Thyroid gland (tissue), 4 donors: ENCODE measurements around the gene NCBP3. TPM values are rescaled to one million over a fixed set of nuclear protein-coding genes. Genes with fewer than 3 reads are reported as not detected.

Experiments used
- DNase-seq, 2 donors: peaks; one replicate each; pipeline ENCODE4 v3.0.0-alpha.2; 2019
- H3K27ac ChIP-seq, 3 donors: fragments of 200-600 bp; sonication (generic); 1 replicate in 2 of 3; 2 replicates in 1 of 3; pipeline ENCODE4 v1.5.1; 2016 to 2019; ENCODE audit warnings: mild to moderate bottlenecking in 1 of 3, moderate library complexity in 1 of 3
- H3K27me3 ChIP-seq: fragments of 200-600 bp; sonication (generic); one replicate; pipeline ENCODE4 v1.5.1; 2019
- H3K36me3 ChIP-seq, 2 donors: fragments of 200-600 bp; sonication (generic); one replicate each; pipeline ENCODE4 v1.5.1; 2016 to 2019
- H3K4me1 ChIP-seq, 2 donors: fragments of 200-600 bp; sonication (generic); one replicate each; pipeline ENCODE4 v1.5.1; 2017 to 2019
- H3K4me3 ChIP-seq, 3 donors: fragments of 200-600 bp; sonication (generic); replicated peaks in 1 of 3; 1 replicate in 2 of 3; 2 replicates in 1 of 3; pipeline ENCODE4 v1.5.1; 2016; ENCODE audit warnings: mild to moderate bottlenecking in 1 of 3
- H3K9me3 ChIP-seq: fragments of 200-600 bp; sonication (generic); one replicate; pipeline ENCODE4 v1.5.1; 2017
- CTCF ChIP-seq, 6 experiments: fragments of 200-600 bp in 3 of 6; fragments of 450-650 bp in 3 of 6; sonication (generic) in 3 of 6; IDR thresholded peaks; one replicate each; pipeline ENCODE4 v1.5.1; 2016 to 2019; ENCODE audit warnings: antibody characterized with exemption in 6 of 6, mild to moderate bottlenecking in 2 of 6, inconsistent platforms in 1 of 6, moderate library complexity in 1 of 6
- POLR2A ChIP-seq, 2 donors: fragments of 450-650 bp; IDR thresholded peaks; one replicate each; pipeline ENCODE4 v1.6.1; 2017; ENCODE audit warnings: antibody characterized with exemption in 2 of 2, mild to moderate bottlenecking in 2 of 2, moderate library complexity in 1 of 2
- WGBS, 2 donors: methylation state at CpG; one replicate each; pipeline ENCODE4 v1.1.5; 2017; 5-methylcytosine and 5-hydroxymethylcytosine counted together
- intact Hi-C: fragments of 100-400 bp; cut with DNase I; formaldehyde crosslinking; loops from one replicate; pipeline ENCODE4 v1.15.1; 2023
- total RNA-seq, 4 donors: library from RNA; depleted of rRNA; stranded (reverse); fragments of >200 nt; gene quantifications; one replicate each; pipeline ENCODE4 v1.2.3, GENCODE V29; 2016

The NCBP3 gene
- total RNA-seq, 4 donors from 2014 or later = 28.4 to 265 (median 36.1) TPM

GRCh38 chr17:3770466-3770865, 75.6 kb downstream of the NCBP3 start:
- Histone ChIP-seq H3K27ac (no peak overlapping the region), H3K4me3 (no peak overlapping the region), H3K27me3 (no peaks in the 10 kb centered on the region), H3K9me3 (no peaks in the 10 kb centered on the region), H3K4me1 (no peaks in the 10 kb centered on the region), H3K36me3 (no peaks in the 10 kb centered on the region)
- DNase-seq = no peak
- 56% methylated on average over 8 of the region's 8 CpGs for WGBS, 2 donors
- intact Hi-C loops = no loop called here
- TF ChIP-seq POLR2A (IDR thresholded peaks at IDR 0.05) (no peak), CTCF (IDR thresholded peaks at IDR 0.05) (no peak)

- TF ChIP-seq POLR2A (IDR thresholded peaks at IDR 0.05) = no peak
- no peak for TF ChIP-seq CTCF (IDR thresholded peaks at IDR 0.05)
- Histone ChIP-seq H3K27ac (no peak overlapping the region), H3K4me1 (no peaks in the 10 kb centered on the region), H3K36me3 (no peaks in the 10 kb centered on the region), H3K4me3 (no peak overlapping the region), H3K27me3 (no peaks in the 10 kb centered on the region), H3K9me3 (no peaks in the 10 kb centered on the region)
- DNase-seq = no peak
- intact Hi-C loops = no loop called here
- 77 to 84% methylated on average over 7 to 8 of the region's 8 CpGs for WGBS, 2 donors
Measured at GRCh38 chr17:3768769-3769168, 77.3 kb downstream of the NCBP3 start.

DNA sequence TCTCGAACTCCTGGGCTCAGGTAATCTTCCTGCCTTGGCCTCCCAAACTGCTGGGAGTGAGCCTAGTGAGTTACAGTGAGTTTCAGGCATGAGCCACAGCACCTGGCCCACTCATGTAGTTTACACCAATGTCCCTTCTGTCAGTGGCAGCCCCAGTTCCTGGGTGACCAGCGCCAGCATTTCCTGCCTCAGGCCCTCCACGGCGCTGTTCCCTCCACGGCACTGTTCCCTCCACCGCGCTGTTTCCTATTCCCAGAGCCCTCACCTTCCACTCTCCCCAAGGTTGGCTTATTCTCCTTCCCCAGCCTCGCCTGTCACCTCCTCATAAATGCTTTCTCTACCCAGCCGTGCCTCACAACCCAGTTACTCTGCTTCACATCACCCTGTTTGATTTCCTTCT, 77.7 kb downstream of the NCBP3 start:
- WGBS, 2 donors = 92 to 95% methylated on average over 9 of the region's 9 CpGs
- intact Hi-C loops = no loop called here
- no peaks in the 10 kb centered on the region for H3K9me3 ChIP-seq
- TF ChIP-seq POLR2A (IDR thresholded peaks at IDR 0.05) = no peak
- H3K4me1 ChIP-seq = no peaks in the 10 kb centered on the region
- no peaks in the 10 kb centered on the region for H3K36me3 ChIP-seq
- no peaks in the 10 kb centered on the region for H3K27me3 ChIP-seq
- H3K4me3 ChIP-seq = no peak overlapping the region
- H3K27ac ChIP-seq = no peak overlapping the region
- DNase-seq = no peak

DNA sequence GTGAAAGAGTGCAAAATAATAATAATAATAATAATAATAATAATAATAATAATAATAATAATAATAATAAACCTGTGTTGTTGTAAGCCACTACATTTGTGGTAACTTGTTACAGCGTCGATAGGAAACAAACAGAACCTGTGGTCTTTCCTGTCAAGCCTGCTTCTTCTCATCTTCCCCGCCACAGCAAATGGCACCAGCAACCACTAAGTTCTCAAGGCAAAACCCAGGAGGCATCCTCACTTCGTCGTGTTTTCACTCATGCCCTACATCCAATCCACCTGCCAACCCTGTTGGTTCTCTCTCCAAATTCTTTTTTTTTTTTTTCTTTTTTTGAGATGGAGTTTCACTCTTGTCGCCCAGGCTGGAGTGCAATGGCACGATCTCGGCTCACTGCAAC, 79.3 kb downstream of the NCBP3 start:
- no peak overlapping the region for H3K27ac ChIP-seq
- no peaks in the 10 kb centered on the region for H3K9me3 ChIP-seq
- DNase-seq = no peak
- TF ChIP-seq POLR2A (IDR thresholded peaks at IDR 0.05) (no peak), CTCF (IDR thresholded peaks at IDR 0.05) (no peak)
- no peaks in the 10 kb centered on the region for H3K27me3 ChIP-seq
- H3K36me3 ChIP-seq = no peaks in the 10 kb centered on the region
- 90 to 93% methylated on average over 8 of the region's 8 CpGs for WGBS, 2 donors
- intact Hi-C loops = no loop called here
- H3K4me1 ChIP-seq = no peaks in the 10 kb centered on the region
- no peak overlapping the region for H3K4me3 ChIP-seq

DNA sequence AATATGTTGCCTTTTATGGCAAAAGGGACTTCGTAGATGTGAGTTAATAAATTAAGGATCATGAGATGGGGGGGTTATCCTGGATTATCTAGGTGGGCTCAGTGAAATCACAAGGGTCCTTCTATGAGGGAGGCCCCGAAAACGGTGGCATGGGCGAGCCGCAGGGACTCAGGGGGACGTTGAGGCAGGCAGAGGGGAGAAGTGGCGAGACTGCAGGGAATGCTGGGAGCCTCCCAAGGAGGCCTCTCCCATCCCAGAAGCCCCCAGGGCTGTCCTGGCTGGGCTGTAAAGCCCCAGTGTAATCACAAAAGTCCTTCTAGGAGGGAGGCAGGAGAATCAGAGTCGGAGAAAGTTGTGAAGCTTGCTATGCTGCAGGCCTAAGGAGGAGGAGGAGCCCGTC, 80.1 kb downstream of the NCBP3 start:
- 91% methylated on average over 9 of the region's 9 CpGs for WGBS, 2 donors

More for the DNA sequence above, 80.1 kb downstream of the NCBP3 start:
- H3K9me3 ChIP-seq = no peaks in the 10 kb centered on the region
- no peaks in the 10 kb centered on the region for H3K36me3 ChIP-seq
- no peak for DNase-seq
- H3K27me3 ChIP-seq = no peaks in the 10 kb centered on the region
- H3K4me1 ChIP-seq = no peaks in the 10 kb centered on the region
- intact Hi-C loops = no loop called here
- H3K4me3 ChIP-seq = no peak overlapping the region
- TF ChIP-seq CTCF (IDR thresholded peaks at IDR 0.05) (no peak), POLR2A (IDR thresholded peaks at IDR 0.05) (no peak)
- H3K27ac ChIP-seq = no peak overlapping the region
